Naive B cell (primary cell): ENCODE measurements around the gene PPP1R3D. TPM values are rescaled to one million over a fixed set of nuclear protein-coding genes. Genes with fewer than 3 reads are reported as not detected.

Source experiments
- ATAC-seq, 2 donors: fragments of 150-1000 bp; cut with Tn5 transposase; 2 replicates each; pipeline ENCODE4 v1.10.0; 2021; ENCODE audit warnings: low read depth in 2 of 2, mild to moderate bottlenecking in 2 of 2, moderate library complexity in 2 of 2
- DNase-seq: peaks from one replicate; pipeline ENCODE4 v3.0.0; 2022
- H3K27ac Mint-ChIP-seq, 6 donors: one replicate each; pipeline ENCODE4 v1.8.0; 2020 to 2022; ENCODE audit warnings: mild to moderate bottlenecking in 6 of 6, mixed read lengths in 6 of 6, moderate library complexity in 5 of 6, inconsistent platforms in 2 of 6
- H3K27me3 Mint-ChIP-seq, 3 donors: one replicate each; pipeline ENCODE4 v1.8.0; 2021 to 2022; ENCODE audit warnings: mixed read lengths in 3 of 3, mild to moderate bottlenecking in 1 of 3
- H3K36me3 Mint-ChIP-seq, 2 donors: one replicate each; pipeline ENCODE4 v1.8.0; 2020 to 2022; ENCODE audit warnings: mixed read lengths in 2 of 2, inconsistent platforms in 1 of 2, mild to moderate bottlenecking in 1 of 2
- H3K4me1 Mint-ChIP-seq, 3 donors: one replicate each; pipeline ENCODE4 v1.8.0; 2020 to 2022; ENCODE audit warnings: mixed read lengths in 3 of 3, inconsistent platforms in 1 of 3, mild to moderate bottlenecking in 1 of 3, moderate library complexity in 1 of 3
- H3K4me3 Mint-ChIP-seq, 8 donors: one replicate each; pipeline ENCODE4 v1.8.0; 2020 to 2022; ENCODE audit warnings: mild to moderate bottlenecking in 8 of 8, mixed read lengths in 8 of 8, moderate library complexity in 8 of 8, inconsistent platforms in 2 of 8
- H3K9me3 Mint-ChIP-seq, 7 donors: one replicate each; pipeline ENCODE4 v1.8.0; 2020 to 2022; ENCODE audit warnings: mixed read lengths in 7 of 7, mild to moderate bottlenecking in 5 of 7, inconsistent platforms in 2 of 7, moderate library complexity in 1 of 7
- polyA plus RNA-seq, 6 donors: library from polyadenylated mRNA; unstranded; fragments of 300-500 nt; fragmentation: Illumina TruSeq; gene quantifications; one replicate each; pipeline ENCODE4 v1.2.3, GENCODE V29; 2021; ENCODE audit warnings: low read depth in 6 of 6

The PPP1R3D gene
- polyA plus RNA-seq, 6 donors from 2014 or later, result 0.84 to 2.4 (median 2.3) TPM; not detected in 1

- Mint-ChIP-seq H3K27me3 (no peaks in the 10 kb centered on the region), H3K4me3 (peak overlapping the region in 4 of 8 donors; percentile 16 to 96 (median 60)), H3K4me1 (peaks cover 15 to 32% (median 27%) of the 10 kb centered on the region in 3 donors), H3K36me3 (peaks cover 9 to 10% of the 10 kb centered on the region in 2 donors), H3K9me3 (no peaks in the 10 kb centered on the region), H3K27ac (peak overlapping the region in 1 of 6 donors; percentile 52)
- ATAC-seq (no peak), DNase-seq (no peak)
Observed at GRCh38 chr20:59942245-59942644, 2.1 kb upstream of the PPP1R3D start.

GRCh38 chr20:59940956-59941294, 820 bp upstream of the PPP1R3D start:
- Mint-ChIP-seq H3K36me3 (peaks cover 9 to 10% of the 10 kb centered on the region in 2 donors), H3K9me3 (no peaks in the 10 kb centered on the region), H3K27me3 (no peaks in the 10 kb centered on the region), H3K4me3 (peak overlapping the region; percentile 93 to 99 (median 97)), H3K4me1 (peaks cover 15 to 35% (median 27%) of the 10 kb centered on the region in 3 donors), H3K27ac (peak overlapping the region; percentile 85 to 98 (median 96))
- DNase-seq, result no peak
- ATAC-seq, result no peak

GRCh38 chr20:59939879-59940128, 301 bp downstream of the PPP1R3D start:
- peak overlapping the region in 3 of 6 donors; percentile 74 to 91 (median 88) for H3K27ac Mint-ChIP-seq
- no peaks in the 10 kb centered on the region for H3K27me3 Mint-ChIP-seq
- peaks cover 7 to 9% of the 10 kb centered on the region in 2 donors for H3K36me3 Mint-ChIP-seq
- no peaks in the 10 kb centered on the region for H3K9me3 Mint-ChIP-seq
- peak overlapping the region; percentile 93 to 99 (median 97) for H3K4me3 Mint-ChIP-seq
- ATAC-seq (peak; percentile 5 to 6), DNase-seq (no peak)
- H3K4me1 Mint-ChIP-seq, result peaks cover 15 to 36% (median 27%) of the 10 kb centered on the region in 3 donors

GRCh38 chr20:59939052-59939878, 840 bp downstream of the PPP1R3D start:
- Mint-ChIP-seq H3K36me3 (peaks cover 2 to 4% of the 10 kb centered on the region in 2 donors), H3K9me3 (no peaks in the 10 kb centered on the region), H3K27ac (peak overlapping the region in 2 of 6 donors; percentile 71 to 91), H3K4me3 (peak overlapping the region; percentile 85 to 98 (median 93)), H3K27me3 (no peaks in the 10 kb centered on the region), H3K4me1 (peaks cover 15 to 34% (median 29%) of the 10 kb centered on the region in 3 donors)
- ATAC-seq (no peak), DNase-seq (peak; percentile 7)

- ATAC-seq (no peak), DNase-seq (no peak)
- Mint-ChIP-seq H3K27me3 (no peaks in the 10 kb centered on the region), H3K27ac (peak overlapping the region in 1 of 6 donors; percentile 71), H3K4me3 (peak overlapping the region; percentile 85 to 98 (median 88)), H3K9me3 (no peaks in the 10 kb centered on the region), H3K36me3 (no peaks in the 10 kb centered on the region), H3K4me1 (peaks cover 15 to 36% (median 32%) of the 10 kb centered on the region in 3 donors)
Observed at GRCh38 chr20:59938696-59939051, 1.4 kb downstream of the PPP1R3D start.

GRCh38 chr20:59938221-59938620, 1.9 kb downstream of the PPP1R3D start:
- ATAC-seq, result no peak
- H3K27ac Mint-ChIP-seq, result peak overlapping the region in 2 of 6 donors; percentile 57 to 71
- no peaks in the 10 kb centered on the region for H3K36me3 Mint-ChIP-seq
- peak overlapping the region; percentile 85 to 98 (median 88) for H3K4me3 Mint-ChIP-seq
- H3K9me3 Mint-ChIP-seq, result no peaks in the 10 kb centered on the region
- peaks cover 15 to 36% (median 32%) of the 10 kb centered on the region in 3 donors for H3K4me1 Mint-ChIP-seq
- no peaks in the 10 kb centered on the region for H3K27me3 Mint-ChIP-seq
- DNase-seq, result no peak

GRCh38 chr20:59937150-59937549, 3.0 kb downstream of the PPP1R3D start:
- Mint-ChIP-seq H3K4me1 (peaks cover 15 to 36% (median 32%) of the 10 kb centered on the region in 3 donors), H3K27ac (peak overlapping the region in 2 of 6 donors; percentile 33 to 44), H3K36me3 (no peaks in the 10 kb centered on the region), H3K4me3 (peak overlapping the region in 2 of 8 donors; percentile 29 to 88), H3K27me3 (no peaks in the 10 kb centered on the region), H3K9me3 (no peaks in the 10 kb centered on the region)
- DNase-seq, result no peak
- ATAC-seq, result no peak

- DNase-seq (no peak), ATAC-seq (no peak)
- H3K36me3 Mint-ChIP-seq, result no peaks in the 10 kb centered on the region
- H3K4me1 Mint-ChIP-seq, result peaks cover 11 to 35% (median 26%) of the 10 kb centered on the region in 3 donors
- H3K9me3 Mint-ChIP-seq, result no peaks in the 10 kb centered on the region
- H3K27ac Mint-ChIP-seq, result peak overlapping the region in 1 of 6 donors; percentile 22
- no peaks in the 10 kb centered on the region for H3K27me3 Mint-ChIP-seq
- H3K4me3 Mint-ChIP-seq, result peak overlapping the region in 1 of 8 donors; percentile 88
Observed at GRCh38 chr20:59936409-59936808, 3.7 kb downstream of the PPP1R3D start.

- ATAC-seq, result no peak
- no peak for DNase-seq
- Mint-ChIP-seq H3K36me3 (no peaks in the 10 kb centered on the region), H3K27me3 (no peaks in the 10 kb centered on the region), H3K4me3 (peak overlapping the region in 4 of 8 donors; percentile 5 to 88 (median 25)), H3K9me3 (no peaks in the 10 kb centered on the region), H3K4me1 (peaks cover 5 to 28% (median 18%) of the 10 kb centered on the region in 3 donors), H3K27ac (no peak overlapping the region)
Observed at GRCh38 chr20:59935457-59936185, 4.5 kb downstream of the PPP1R3D start.

- peak overlapping the region; percentile 72 to 93 (median 84) for H3K4me3 Mint-ChIP-seq
- H3K36me3 Mint-ChIP-seq, result no peaks in the 10 kb centered on the region
- peak; percentile 79 for DNase-seq
- peak; percentile 85 to 88 for ATAC-seq
- no peaks in the 10 kb centered on the region for H3K9me3 Mint-ChIP-seq
- H3K4me1 Mint-ChIP-seq, result peaks cover 5 to 25% (median 15%) of the 10 kb centered on the region in 3 donors
- H3K27me3 Mint-ChIP-seq, result no peaks in the 10 kb centered on the region
- peak overlapping the region in 2 of 6 donors; percentile 63 to 88 for H3K27ac Mint-ChIP-seq
Observed at GRCh38 chr20:59933849-59934585, 6.1 kb downstream of the PPP1R3D start.

GRCh38 chr20:59933296-59933848, 6.7 kb downstream of the PPP1R3D start, which contains the start of gene SYCP2:
Gene SYCP2, minus strand, starts transcription at chr20:59933637. Its CDS starts 11,224 bp downstream, at chr20:59922413.
- DNase-seq, result peak; percentile 53
- H3K4me3 Mint-ChIP-seq, result peak within 1 kb of the TSS; percentile 72 to 93 (median 84)
- H3K36me3 Mint-ChIP-seq, result no peaks in the 10 kb centered on the region
- H3K9me3 Mint-ChIP-seq, result no peaks in the 10 kb centered on the region
- peaks cover 0 to 18% (median 8%) of the 10 kb centered on the region in 3 donors for H3K4me1 Mint-ChIP-seq
- peak within 1 kb of the TSS in 3 of 6 donors; percentile 63 to 88 (median 69) for H3K27ac Mint-ChIP-seq
- peak; percentile 75 to 80 for ATAC-seq
- no peaks in the 10 kb centered on the region for H3K27me3 Mint-ChIP-seq

GRCh38 chr20:59932616-59933295, 7.3 kb downstream of the PPP1R3D start:
- H3K4me3 Mint-ChIP-seq, result peak overlapping the region; percentile 32 to 84 (median 75)
- DNase-seq (no peak), ATAC-seq (no peak)
- H3K27ac Mint-ChIP-seq, result peak overlapping the region in 1 of 6 donors; percentile 69
- H3K4me1 Mint-ChIP-seq, result peaks cover 0 to 13% (median 5%) of the 10 kb centered on the region in 3 donors
- no peaks in the 10 kb centered on the region for H3K36me3 Mint-ChIP-seq
- H3K9me3 Mint-ChIP-seq, result no peaks in the 10 kb centered on the region
- no peaks in the 10 kb centered on the region for H3K27me3 Mint-ChIP-seq
